Activated CD8-positive, alpha-beta memory T cell treated with anti-CD3 and anti-CD28 coated beads, Interleukin-2, amount 50 U/mL, for 24 hours (primary cell): Measurements from ENCODE around the gene CDC37L1.

Experiments used
- DNase-seq: peaks from one replicate; pipeline ENCODE4 v3.0.0-alpha.2; 2020; ENCODE audit errors: extremely low read depth

Gene CDC37L1

DNA sequence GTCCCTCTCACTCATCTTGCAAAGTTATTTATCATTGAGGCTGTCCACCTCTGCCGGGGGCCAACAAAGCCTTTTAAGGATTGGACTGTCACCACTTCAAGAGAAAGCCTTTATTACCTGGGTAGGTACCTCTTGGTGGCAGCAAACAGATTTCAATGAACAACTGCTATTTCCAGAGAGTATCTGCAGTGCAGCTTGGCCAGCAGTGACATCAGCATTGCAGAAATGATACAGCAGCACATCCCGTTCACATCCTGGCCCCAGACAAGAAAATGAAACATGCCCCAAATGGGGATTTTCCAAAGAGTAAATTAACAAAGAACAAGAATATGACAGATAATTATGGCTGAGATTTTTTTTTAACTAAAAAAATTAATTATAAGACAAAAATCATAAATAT is 10.8 kb upstream of the CDC37L1 start:
- no peak for DNase-seq

DNA sequence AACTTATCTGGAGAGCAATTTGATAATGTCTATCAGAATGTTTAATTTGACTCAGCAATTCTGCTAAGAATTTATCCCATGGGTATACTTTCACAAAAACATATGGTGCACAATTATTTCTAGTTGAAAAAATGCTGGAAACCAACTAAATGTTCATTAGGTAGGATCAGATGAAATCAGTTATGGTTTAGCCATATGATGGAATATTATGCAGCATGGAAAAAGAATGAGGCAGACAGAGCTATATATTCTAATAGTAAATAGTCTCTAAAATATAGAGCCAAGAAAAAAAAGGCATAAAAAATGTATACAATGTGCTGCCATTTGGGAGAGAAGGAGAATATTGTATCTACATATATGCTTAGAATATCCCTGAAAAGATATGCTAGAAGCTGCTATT is 9.5 kb upstream of the CDC37L1 start:
- no peak for DNase-seq

- no peak for DNase-seq
Observed at GRCh38 chr9:4670591-4670990, 8.8 kb upstream of the CDC37L1 start.

DNA sequence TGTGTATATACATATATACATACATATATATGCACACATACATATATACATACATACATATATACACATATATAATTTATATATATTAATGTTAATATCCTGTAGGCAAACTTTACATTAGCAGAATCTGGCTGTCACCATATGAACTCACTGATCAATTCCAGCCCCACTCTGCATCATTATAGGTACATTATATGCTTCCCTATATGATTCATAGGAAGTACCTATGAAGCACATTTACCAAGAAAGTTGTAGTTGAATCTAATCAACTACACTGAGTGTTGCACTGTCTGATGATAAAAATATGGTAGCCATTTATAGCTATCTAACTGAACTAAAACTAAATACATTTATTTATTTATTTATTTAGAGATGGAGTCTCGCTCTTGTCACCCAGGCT is 7.6 kb upstream of the CDC37L1 start:
- no peak for DNase-seq

DNA sequence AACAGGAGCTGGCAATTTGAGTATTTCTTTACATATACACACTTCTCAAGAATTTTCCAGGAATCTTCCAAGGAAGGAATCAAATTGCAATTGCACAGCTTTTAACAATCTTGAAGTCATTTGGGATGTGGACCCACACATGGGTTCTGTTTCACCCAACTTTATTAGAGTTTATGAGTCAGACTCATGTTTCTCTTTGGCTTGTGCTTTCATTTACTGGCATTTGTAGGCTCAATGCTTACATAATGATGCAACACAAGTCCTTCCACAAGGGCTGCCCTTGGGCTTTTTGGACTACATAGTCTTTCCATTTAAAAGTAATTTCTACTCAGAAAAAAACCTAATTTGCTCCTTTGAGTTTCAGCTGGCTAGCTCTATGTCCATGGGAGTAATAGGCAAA is 4.6 kb upstream of the CDC37L1 start:
- no peak for DNase-seq

GRCh38 chr9:4677392-4677791 is 2.0 kb upstream of the CDC37L1 start:
- no peak for DNase-seq

DNA sequence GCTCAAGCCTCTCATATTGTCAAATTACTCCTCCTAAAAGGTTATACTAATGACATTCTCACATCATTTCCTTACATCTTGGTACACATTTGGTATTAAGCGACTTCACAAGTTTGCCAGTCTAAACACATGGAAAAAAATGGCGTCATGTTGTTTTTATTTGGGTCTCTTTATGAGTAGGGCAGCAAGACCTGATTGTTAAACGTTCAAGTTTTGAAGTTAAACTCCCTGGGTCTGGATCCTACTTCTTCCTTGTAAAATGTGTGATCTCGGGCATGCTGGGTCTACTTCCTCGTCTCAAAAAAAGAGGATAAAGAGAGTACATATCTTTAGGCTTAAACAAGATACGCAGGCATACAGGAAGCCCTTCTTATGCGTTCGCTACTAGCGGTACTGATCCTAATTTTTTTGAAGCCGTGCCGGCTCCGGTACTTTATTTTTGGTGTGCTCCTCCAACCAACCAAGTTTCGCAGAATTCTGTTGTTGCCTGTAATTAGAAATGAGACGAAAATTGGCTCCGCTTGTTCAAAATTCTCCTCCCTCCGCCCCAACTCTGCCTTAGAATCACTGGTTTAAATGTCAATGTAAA is 596 bp upstream of the CDC37L1 start:
- DNase-seq, result no peak

DNA sequence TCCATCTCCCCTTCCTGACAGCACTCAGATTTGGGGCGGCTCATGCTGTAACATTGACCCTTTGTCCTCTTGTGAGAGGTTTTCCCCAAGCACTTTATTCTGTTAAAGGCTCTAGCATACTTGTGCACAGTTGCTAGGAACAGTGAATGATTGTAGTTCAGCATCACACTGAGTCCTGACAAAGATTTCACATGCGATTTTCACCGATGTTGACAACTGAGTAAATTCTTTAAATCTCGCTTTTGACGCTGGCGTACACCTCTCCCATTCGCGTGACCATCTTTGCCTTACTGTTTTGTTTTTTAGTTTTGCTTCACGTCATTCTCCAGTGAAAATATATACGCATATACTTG is 780 bp downstream of the CDC37L1 start:
- DNase-seq, result no peak

DNA sequence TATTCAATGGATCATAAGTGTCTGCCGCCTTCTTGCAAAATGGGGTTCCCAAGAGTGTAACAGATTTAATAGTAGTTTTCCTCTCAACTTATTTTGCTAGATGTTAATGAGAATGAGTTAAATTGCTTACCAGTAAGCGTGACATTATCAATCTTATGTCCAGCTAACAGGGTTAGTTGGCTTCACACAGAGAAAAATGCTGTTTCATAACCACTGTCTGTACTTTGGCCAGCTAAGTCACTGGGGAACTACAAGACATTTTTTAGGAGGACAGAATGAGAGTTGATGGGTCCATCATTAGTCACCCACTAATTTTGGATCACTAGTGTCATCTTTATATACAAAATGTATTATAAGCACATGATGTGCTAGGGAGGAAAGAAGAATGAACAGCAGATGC is 1.4 kb downstream of the CDC37L1 start:
- no peak for DNase-seq

DNA sequence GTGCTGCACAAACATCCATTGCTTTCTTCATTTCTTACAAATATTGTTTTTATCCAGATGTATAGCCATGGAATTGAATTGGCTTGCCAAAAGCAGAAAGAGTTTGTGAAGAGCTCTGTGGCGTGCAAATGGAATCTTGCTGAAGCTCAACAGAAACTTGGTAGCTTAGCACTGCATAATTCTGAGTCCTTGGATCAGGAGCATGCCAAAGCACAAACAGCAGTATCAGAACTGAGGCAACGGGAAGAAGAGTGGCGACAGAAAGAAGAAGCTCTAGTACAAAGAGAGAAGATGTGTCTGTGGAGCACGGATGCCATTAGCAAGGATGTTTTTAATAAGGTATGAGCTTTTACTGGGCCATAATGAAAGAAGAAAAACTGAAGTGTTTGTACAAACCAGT is 5.5 kb downstream of the CDC37L1 start:
- no peak for DNase-seq

- no peak for DNase-seq
Observed at GRCh38 chr9:4686112-4686511, 6.7 kb downstream of the CDC37L1 start.

GRCh38 chr9:4686584-4686983 is 7.2 kb downstream of the CDC37L1 start:
- no peak for DNase-seq

DNA sequence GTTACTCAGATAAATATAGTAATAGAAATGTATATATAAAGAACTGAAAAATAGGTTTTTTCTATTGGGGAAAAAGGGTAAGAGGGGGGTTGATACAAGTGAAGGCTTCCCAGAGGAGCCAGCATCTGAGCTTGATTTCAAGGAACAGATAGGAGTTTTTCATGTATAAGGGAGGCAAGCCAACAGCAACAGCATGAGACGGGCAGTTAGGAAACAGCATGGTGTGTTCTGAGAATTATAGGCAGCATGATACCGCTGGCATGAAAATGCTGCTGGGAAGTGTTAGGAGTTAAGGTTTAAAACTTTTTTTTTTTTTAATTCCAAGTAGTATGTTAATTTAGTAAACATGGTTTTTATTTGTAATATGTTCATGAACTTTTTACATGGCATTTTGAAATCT is 9.7 kb downstream of the CDC37L1 start:
- DNase-seq, result no peak

DNA sequence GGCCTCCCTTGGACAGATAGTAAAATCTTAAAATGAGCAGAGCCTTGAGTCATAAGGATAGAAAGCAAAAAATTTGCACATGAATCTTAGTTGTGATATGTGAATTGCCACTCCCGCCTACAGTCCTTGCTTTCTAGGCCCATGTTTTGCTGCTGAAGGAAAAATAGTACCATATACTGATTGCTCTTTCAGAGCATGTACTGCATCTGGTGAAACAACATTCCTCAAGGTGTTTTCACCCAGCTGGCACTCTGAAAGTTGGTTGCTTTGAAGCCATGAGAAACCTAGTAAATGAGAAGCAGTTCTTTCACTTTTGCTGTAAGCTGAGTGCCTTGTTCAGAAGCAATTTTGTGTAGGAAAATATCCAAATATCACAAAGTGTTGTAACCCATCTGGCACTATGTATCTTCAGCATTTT is 10.3 kb downstream of the CDC37L1 start:
- DNase-seq, result no peak

GRCh38 chr9:4690144-4690543 is 10.8 kb downstream of the CDC37L1 start:
- DNase-seq, result no peak

DNA sequence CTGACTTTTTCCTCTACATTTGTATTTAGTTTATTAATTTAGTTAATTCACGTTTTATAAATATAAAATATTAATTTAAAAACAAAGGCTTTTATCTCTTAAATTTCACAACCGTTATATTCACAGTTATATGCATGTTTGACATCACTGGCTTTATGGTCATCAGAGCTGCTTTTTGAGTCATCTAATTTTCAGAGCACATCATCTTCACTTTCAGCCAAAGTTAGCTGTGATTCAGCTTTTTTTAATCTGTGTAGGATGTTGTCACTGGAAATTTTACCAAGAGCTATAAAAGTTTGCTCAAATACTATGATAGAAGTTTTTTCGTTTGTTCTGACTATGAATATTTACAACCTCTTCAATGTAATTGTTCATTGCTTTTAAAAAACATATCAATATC is 12.4 kb downstream of the CDC37L1 start:
- no peak for DNase-seq

DNA sequence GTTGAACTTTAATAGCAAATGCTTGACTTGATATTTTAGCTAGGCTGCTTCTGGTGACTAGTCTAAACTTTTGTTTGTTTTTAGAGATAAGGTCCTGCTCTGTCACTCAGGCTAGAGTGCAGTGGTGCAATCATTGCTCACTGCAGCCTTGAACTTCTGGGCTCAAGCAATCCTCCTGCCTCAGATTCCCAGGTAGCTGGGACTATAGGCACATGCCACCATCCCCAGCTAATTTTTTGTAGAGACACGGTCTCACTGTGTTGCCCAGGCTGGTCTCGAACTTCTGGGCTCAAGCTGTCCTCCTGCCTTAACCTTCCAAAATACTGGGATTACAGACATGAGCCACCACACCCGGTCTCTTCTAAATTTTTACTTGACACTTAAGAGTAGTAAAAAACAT is 20.7 kb downstream of the CDC37L1 start:
- DNase-seq, result no peak

DNA sequence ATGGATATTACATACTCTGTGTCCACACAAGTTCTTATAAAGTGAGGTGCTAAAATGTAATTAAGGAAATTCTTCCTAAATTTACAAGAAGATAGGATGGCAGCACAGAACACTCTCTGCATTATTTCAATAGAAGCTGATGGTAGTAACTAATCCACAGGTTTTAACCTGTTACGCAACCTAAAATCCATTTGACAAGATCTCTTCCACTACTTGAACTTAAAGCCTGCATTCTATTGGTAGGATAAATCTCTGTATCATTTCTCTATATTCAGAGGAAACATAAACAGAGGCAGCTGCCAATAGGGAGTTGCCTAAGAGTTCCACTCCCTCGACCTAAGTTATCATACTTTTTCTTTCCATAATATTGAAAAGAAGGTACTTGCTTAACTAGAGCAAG is 21.6 kb downstream of the CDC37L1 start:
- DNase-seq, result no peak

DNA sequence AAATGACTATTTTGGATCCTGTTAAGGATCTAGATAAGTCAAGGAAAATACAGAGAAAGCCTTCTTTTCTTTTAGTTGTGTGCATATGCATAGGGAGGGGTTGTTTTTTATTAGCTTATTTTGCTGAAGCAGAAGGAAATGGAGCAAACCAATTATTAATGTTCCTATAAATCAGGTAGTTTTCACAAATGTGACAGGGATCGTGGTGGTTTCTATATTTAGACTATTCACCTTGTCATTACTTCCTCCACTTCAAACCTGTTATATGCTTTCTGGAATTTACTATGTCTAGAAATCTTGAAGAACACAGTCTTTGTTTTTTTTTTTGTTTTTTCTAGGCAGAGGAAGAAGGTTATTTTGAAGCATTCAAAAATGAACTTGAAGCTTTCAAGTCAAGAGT is 22.2 kb downstream of the CDC37L1 start:
- no peak for DNase-seq

GRCh38 chr9:4704129-4704528 is 24.8 kb downstream of the CDC37L1 start:
- DNase-seq, result no peak

- DNase-seq, result no peak
Observed at GRCh38 chr9:4706021-4706420, 26.7 kb downstream of the CDC37L1 start.

DNA sequence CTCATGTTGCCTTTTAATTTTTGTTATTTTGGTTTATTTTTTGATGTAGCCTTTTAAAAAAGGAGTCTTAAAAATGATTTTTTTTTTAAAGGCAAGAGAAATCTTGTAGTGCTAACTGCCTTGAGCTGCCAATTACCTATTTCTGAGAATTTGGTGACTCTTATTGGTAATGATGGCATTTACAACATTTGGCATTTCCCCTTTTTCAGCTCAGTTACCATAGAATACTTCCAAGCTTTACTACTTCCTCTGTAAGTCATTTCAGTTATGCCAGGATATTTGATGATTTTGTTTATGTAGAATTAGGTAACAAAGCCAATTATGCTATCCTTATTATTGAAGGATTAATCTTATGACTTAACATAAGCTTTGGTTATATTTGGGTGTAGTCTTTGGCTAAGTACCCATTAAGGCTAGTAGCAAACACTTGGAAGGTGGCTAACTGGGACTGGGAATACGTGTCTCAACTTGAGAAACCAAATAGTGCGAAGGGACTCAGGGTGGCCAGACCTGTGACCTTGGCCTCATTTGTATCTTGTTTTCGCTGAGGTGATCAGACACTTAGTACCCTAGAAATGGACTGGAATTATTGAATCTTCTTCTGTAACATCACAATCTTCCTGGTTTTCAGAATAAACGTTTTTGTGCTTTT is 27.7 kb downstream of the CDC37L1 start:
- no peak for DNase-seq

GRCh38 chr9:4709380-4709779 is 30.0 kb downstream of the CDC37L1 start:
- DNase-seq, result no peak

GRCh38 chr9:4713849-4714248 is 34.5 kb downstream of the CDC37L1 start:
- DNase-seq, result no peak
